ENCODE data around the gene ARHGAP9.
"Not testable (repeated sequence)": the region's sequence is repeated elsewhere in the genome, so short reads cannot be mapped to it uniquely, and the experiment has no call there.

GRCh38 chr12:57495051-57495701 is 15.5 kb upstream of the ARHGAP9 start:
- not testable (repeated sequence) for TF ChIP-seq REST (IDR thresholded peaks at IDR 0.05; ENCODE audit: insufficient replicate concordance, low read depth); POLR2AphosphoS5 (IDR thresholded peaks at IDR 0.05; ENCODE audit: low read depth); CTCF (IDR thresholded peaks at IDR 0.05; ENCODE audit: insufficient read depth, low read length); GABPA (IDR thresholded peaks at IDR 0.05; ENCODE audit: low read depth)
